CD4-positive, alpha-beta T cell (primary cell): ENCODE measurements around the gene EFEMP2. TPM values are rescaled to one million over a fixed set of nuclear protein-coding genes. Genes with fewer than 3 reads are reported as not detected.

ENCODE experiments used
- ATAC-seq: fragments of 200-7000 bp; cut with Tn5 transposase; one replicate; pipeline ENCODE4 v1.10.0; 2022; ENCODE audit warnings: mild to moderate bottlenecking; ENCODE audit not compliant: poor library complexity
- CTCF ChIA-PET: fragments of 350-600 bp; sonication (Branson Sonifier 250); formaldehyde crosslinking; loops from one replicate; lab custom pipeline; 2021; ENCODE audit warnings: antibody characterized with exemption, inconsistent platforms; lab: Charles Lee
- POLR2A ChIA-PET: fragments of 350-600 bp; sonication (Branson Sonifier 250); formaldehyde crosslinking; loops from one replicate; lab custom pipeline; 2021; ENCODE audit warnings: antibody characterized with exemption, inconsistent platforms; lab: Charles Lee
- DNase-seq, 14 experiments: peaks; one replicate each; pipeline ENCODE4 v3.0.0-alpha.2; 2013 to 2020; ENCODE audit warnings: mixed read lengths in 2 of 14
- H3K27ac ChIP-seq, 2 donors: one replicate each; pipeline versions ENCODE4 v1.5.1 to v1.7.0; 2013; ENCODE audit warnings: low read length in 2 of 2, low read depth in 1 of 2, mild to moderate bottlenecking in 1 of 2
- H3K27me3 ChIP-seq, 2 experiments: 1 replicate in 1 of 2; 2 replicates in 1 of 2; pipeline versions ENCODE4 v1.6.1 to v1.7.0; 2013; ENCODE audit warnings: low read length in 2 of 2, control low read depth in 1 of 2, mild to moderate bottlenecking in 1 of 2, moderate library complexity in 1 of 2; ENCODE audit not compliant: insufficient read depth in 2 of 2, control insufficient read depth in 1 of 2
- H3K36me3 ChIP-seq: one replicate; pipeline ENCODE4 v1.6.1; 2013; ENCODE audit warnings: low read length, control low read depth; ENCODE audit not compliant: insufficient read depth
- H3K4me1 ChIP-seq: one replicate; pipeline ENCODE4 v1.6.1; 2013; ENCODE audit warnings: low read length, control low read depth; ENCODE audit not compliant: insufficient read depth
- H3K4me3 ChIP-seq: one replicate; pipeline ENCODE4 v1.5.1; 2013; ENCODE audit warnings: mild to moderate bottlenecking, low read length, moderate library complexity
- H3K9me3 ChIP-seq, 2 experiments: 1 replicate in 1 of 2; 2 replicates in 1 of 2; pipeline versions ENCODE4 v1.6.1 to v1.7.0; 2013; ENCODE audit warnings: low read length in 2 of 2, mild to moderate bottlenecking in 2 of 2, control low read depth in 1 of 2, moderate library complexity in 1 of 2; ENCODE audit not compliant: control insufficient read depth in 1 of 2, insufficient read depth in 1 of 2
- H3K27ac Mint-ChIP-seq: one replicate; pipeline ENCODE4 v1.8.0; 2020; ENCODE audit warnings: mixed read lengths
- H3K27me3 Mint-ChIP-seq: one replicate; pipeline ENCODE4 v1.8.0; 2021; ENCODE audit warnings: mixed read lengths
- H3K36me3 Mint-ChIP-seq: one replicate; pipeline ENCODE4 v1.8.0; 2021; ENCODE audit warnings: low read depth, mixed read lengths
- H3K4me1 Mint-ChIP-seq: one replicate; pipeline ENCODE4 v1.8.0; 2021; ENCODE audit warnings: low read depth, mixed read lengths
- H3K4me3 Mint-ChIP-seq: one replicate; pipeline ENCODE4 v1.8.0; 2020; ENCODE audit warnings: mild to moderate bottlenecking, mixed read lengths
- H3K9me3 Mint-ChIP-seq: one replicate; pipeline ENCODE4 v1.8.0; 2020; ENCODE audit warnings: mixed read lengths
- intact Hi-C, 2 experiments: fragments of 100-400 bp; cut with DNase I in 1 of 2; cut with micrococcal nuclease in 1 of 2; formaldehyde crosslinking; loops; one replicate each; pipeline versions ENCODE4 v1.15.1 to v1.9.0; 2023 to 2025; cut with DNase I, micrococcal nuclease
- total RNA-seq, 174 experiments: library from RNA in 2 of 174; stranded (reverse) in 2 of 174; gene quantifications; one replicate each; pipeline ENCODE4 v1.2.3 and lab custom pipeline; 2021 to 2026
- TF ChIP-seq, protein P1 (sequence below): fragments of 200-600 bp; IDR thresholded peaks from one replicate; pipeline ENCODE4 v1.8.0; 2022; ENCODE audit warnings: antibody characterized with exemption, mild to moderate bottlenecking

EFEMP2 gene
- total RNA-seq, 2 experiments from 2014 or later: 5.2 to 5.9 TPM

DNA sequence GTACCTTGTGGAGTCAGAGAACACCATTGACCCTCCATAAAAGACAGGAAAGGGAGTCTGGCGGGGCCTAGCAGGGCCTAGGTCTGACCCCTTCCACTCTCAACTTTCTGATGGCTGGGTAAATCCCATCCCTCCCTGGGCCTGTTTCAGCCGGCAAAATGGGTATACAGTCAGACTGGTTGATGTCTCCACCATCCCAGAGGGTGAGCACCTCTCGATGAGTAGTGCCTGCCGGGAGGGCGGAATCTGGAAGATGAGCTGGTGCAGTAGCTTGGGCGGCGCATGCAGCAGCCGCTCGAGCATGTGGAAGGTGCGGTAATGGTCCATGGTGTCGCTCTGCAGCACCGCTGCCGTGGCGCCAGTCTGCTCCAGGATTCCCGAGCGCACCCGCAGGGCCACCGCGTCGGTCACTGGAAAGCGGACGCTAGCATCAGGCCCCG is 15.1 kb upstream of the EFEMP2 start:
- Mint-ChIP-seq H3K9me3 (no peaks in the 10 kb centered on the region), H3K27ac (peak overlapping the region; percentile 95), H3K4me3 (peak overlapping the region; percentile 87), H3K4me1 (peaks cover 58% of the 10 kb centered on the region), H3K36me3 (peaks cover 48% of the 10 kb centered on the region), H3K27me3 (no peaks in the 10 kb centered on the region)
- POLR2A ChIA-PET: interaction anchor here (0.6 to 5.8 kb wide), 17 partner anchors 12 to 388 kb away, joined by 3 to 248 read pairs (median 17); partner anchors contain the start of genes AP5B1, C11orf68, CFL1 and DRAP1
- H3K27me3 ChIP-seq: no peaks in the 10 kb centered on the region
- no peak for DNase-seq
- H3K36me3 ChIP-seq: peaks cover 29% of the 10 kb centered on the region
- H3K9me3 ChIP-seq: no peaks in the 10 kb centered on the region
- CTCF ChIA-PET: interaction anchor here (0.5 to 5.2 kb wide), 27 partner anchors 7 to 346 kb away, joined by 3 to 80 read pairs (median 8); partner anchors contain the start of genes AP5B1, BANF1, C11orf68 and CFL1
- ATAC-seq: no peak
- TF ChIP-seq, protein P1, sequence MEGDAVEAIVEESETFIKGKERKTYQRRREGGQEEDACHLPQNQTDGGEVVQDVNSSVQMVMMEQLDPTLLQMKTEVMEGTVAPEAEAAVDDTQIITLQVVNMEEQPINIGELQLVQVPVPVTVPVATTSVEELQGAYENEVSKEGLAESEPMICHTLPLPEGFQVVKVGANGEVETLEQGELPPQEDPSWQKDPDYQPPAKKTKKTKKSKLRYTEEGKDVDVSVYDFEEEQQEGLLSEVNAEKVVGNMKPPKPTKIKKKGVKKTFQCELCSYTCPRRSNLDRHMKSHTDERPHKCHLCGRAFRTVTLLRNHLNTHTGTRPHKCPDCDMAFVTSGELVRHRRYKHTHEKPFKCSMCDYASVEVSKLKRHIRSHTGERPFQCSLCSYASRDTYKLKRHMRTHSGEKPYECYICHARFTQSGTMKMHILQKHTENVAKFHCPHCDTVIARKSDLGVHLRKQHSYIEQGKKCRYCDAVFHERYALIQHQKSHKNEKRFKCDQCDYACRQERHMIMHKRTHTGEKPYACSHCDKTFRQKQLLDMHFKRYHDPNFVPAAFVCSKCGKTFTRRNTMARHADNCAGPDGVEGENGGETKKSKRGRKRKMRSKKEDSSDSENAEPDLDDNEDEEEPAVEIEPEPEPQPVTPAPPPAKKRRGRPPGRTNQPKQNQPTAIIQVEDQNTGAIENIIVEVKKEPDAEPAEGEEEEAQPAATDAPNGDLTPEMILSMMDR: no peak
- H3K4me1 ChIP-seq: peaks cover 62% of the 10 kb centered on the region
- peak overlapping the region; percentile 93 for H3K4me3 ChIP-seq
- peak overlapping the region; percentile 88 to 91 for H3K27ac ChIP-seq
- intact Hi-C loops: loop anchor here (1.0 to 10.0 kb wide), 9 partner anchors 15 to 173 kb away; partner anchors contain the start of genes C11orf68 (in 2 of the 2), DRAP1 (in 2 of the 2), BANF1 (in 1 of the 2) and CFL1 (in 1 of the 2)

DNA sequence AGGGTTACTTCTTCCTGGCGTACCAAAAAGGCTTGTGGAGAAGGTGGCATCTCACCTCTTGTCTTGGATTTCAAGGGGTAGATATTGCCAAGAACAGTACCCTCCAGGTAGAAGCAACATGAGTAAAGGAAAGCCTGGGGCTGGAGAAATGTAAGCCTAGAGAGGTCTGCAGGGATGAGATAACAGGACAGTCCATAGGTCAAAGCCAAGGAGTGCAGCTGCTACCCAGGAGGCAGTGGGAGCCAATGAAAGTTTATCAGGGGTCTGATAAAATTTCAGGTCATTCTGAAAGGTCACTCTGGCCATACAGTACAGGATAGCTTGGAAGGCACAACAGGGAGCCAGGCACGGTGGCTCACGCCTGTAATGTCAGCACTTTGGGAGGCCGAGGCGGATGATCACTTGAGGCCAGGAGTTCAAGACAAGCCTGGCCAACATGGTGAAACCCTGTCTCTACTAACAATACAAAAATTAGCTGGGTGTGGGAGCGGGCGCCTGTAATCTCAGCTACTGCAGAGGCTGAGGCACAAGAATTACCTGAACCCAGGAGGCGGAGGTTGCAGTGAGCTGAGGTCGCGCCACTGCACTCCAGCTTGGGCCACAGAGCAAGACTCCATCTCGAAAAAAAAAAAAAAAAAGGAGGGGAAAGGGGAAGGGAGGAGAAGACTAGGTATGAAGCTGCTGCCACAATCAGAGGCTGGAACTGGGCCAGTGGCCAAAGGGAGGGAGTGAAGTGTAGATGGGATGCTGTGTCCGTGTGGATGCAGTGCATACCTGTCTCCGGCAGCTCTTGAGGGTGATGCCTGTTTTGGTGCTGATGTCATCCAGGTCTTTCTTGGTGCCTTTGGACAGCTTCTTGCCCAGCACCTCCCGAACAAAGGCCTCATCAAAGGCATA is 14.5 kb upstream of the EFEMP2 start:
- TF ChIP-seq, protein P1: no peak
- Histone ChIP-seq H3K4me1 (peaks cover 55% of the 10 kb centered on the region), H3K36me3 (peaks cover 35% of the 10 kb centered on the region), H3K27ac (peak overlapping the region; percentile 88 to 91), H3K9me3 (no peaks in the 10 kb centered on the region), H3K4me3 (peak overlapping the region; percentile 93), H3K27me3 (no peaks in the 10 kb centered on the region)
- ChIA-PET CTCF (interaction anchor here (1.5 to 5.2 kb wide), 6 partner anchors 16 to 175 kb away, joined by 9 to 80 read pairs (median 16); partner anchors contain the start of genes C11orf68, CFL1, DRAP1 and KAT5), POLR2A (interaction anchor here (1.0 to 5.2 kb wide), 5 partner anchors 13 to 36 kb away, joined by 4 to 248 read pairs (median 80); partner anchors contain the start of genes C11orf68, CFL1, DRAP1 and FOSL1)
- DNase-seq (peak in 1 of 14 experiments; percentile 38), ATAC-seq (no peak)
- no peaks in the 10 kb centered on the region for H3K27me3 Mint-ChIP-seq
- peaks cover 53% of the 10 kb centered on the region for H3K36me3 Mint-ChIP-seq
- peak overlapping the region; percentile 87 for H3K4me3 Mint-ChIP-seq
- H3K27ac Mint-ChIP-seq: peak overlapping the region; percentile 95
- intact Hi-C loops: loop anchor here in 1 of 2 experiments (10.0 kb wide), 1 partner anchor 172 kb away; the partner anchor contains the start of gene KAT5
- H3K4me1 Mint-ChIP-seq: peaks cover 51% of the 10 kb centered on the region
- H3K9me3 Mint-ChIP-seq: no peaks in the 10 kb centered on the region
